HG03139 (cell line): Measurements from ENCODE around the gene RPL10.
"Not testable (repeated sequence)": the region's sequence is repeated elsewhere in the genome, so short reads cannot be mapped to it uniquely, and the experiment has no call there.

Experiments
- ATAC-seq: cut with Tn5 transposase; IDR thresholded peaks from one replicate; pipeline ENCODE4 v1.9.1; 2021; ENCODE audit not compliant: unreplicated experiment

Gene RPL10

GRCh38 chrX:154399527-154400368 lies 1.6 kb downstream of the RPL10 start:
- no peak for ATAC-seq

- not testable (repeated sequence) for ATAC-seq
Measured at GRCh38 chrX:154400369-154400817, 2.2 kb downstream of the RPL10 start.

GRCh38 chrX:154401045-154401799 lies 3.0 kb downstream of the RPL10 start:
- ATAC-seq = no peak

GRCh38 chrX:154401918-154402621 lies 3.9 kb downstream of the RPL10 start:
- ATAC-seq = no peak

GRCh38 chrX:154402622-154403127 lies 4.5 kb downstream of the RPL10 start:
- ATAC-seq = no peak

GRCh38 chrX:154403192-154403591 lies 5.0 kb downstream of the RPL10 start:
- ATAC-seq = no peak

GRCh38 chrX:154403858-154404257 lies 5.7 kb downstream of the RPL10 start:
- ATAC-seq = no peak

GRCh38 chrX:154404625-154405192 lies 6.5 kb downstream of the RPL10 start:
- no peak for ATAC-seq

- no peak for ATAC-seq
Measured at GRCh38 chrX:154408659-154409221, 10.6 kb downstream of the RPL10 start.

GRCh38 chrX:154409222-154409871 lies 11.2 kb downstream of the RPL10 start, which contains the start of gene DNASE1L1:
Gene DNASE1L1 (minus strand): TSS chrX:154409254. CDS start chrX:154405568, 3,686 bp downstream.
- ATAC-seq = no peak

GRCh38 chrX:154411981-154412340 lies 13.8 kb downstream of the RPL10 start:
- no peak for ATAC-seq

GRCh38 chrX:154412468-154412867 lies 14.3 kb downstream of the RPL10 start:
- ATAC-seq = no peak

- no peak for ATAC-seq
Measured at GRCh38 chrX:154413142-154413541, 15.0 kb downstream of the RPL10 start.

GRCh38 chrX:154417157-154417556 lies 19.0 kb downstream of the RPL10 start:
- no peak for ATAC-seq

- ATAC-seq = no peak
Measured at GRCh38 chrX:154419189-154419588, 21.0 kb downstream of the RPL10 start.

- ATAC-seq = no peak
Measured at GRCh38 chrX:154419688-154420401, 21.7 kb downstream of the RPL10 start.

- ATAC-seq = no peak
Measured at GRCh38 chrX:154420402-154420756, 22.2 kb downstream of the RPL10 start.

GRCh38 chrX:154426916-154427770 lies 29.0 kb downstream of the RPL10 start:
- no peak for ATAC-seq
